Stimulated activated CD8-positive, alpha-beta memory T cell treated with anti-CD3 and anti-CD28 coated beads, Interleukin-12 subunit alpha, Interleukin-12 subunit beta, amount 100 ng/mL, for 24 hours (primary cell): Measurements from ENCODE around the gene SLC46A1.
A peak's percentile ranks its signal among the peaks of the same experiment; 100 is the strongest.
"Not testable (repeated sequence)": the region's sequence is repeated elsewhere in the genome, so short reads cannot be mapped to it uniquely, and the experiment has no call there.

Experiments
- DNase-seq: peaks from one replicate; pipeline ENCODE4 v3.0.0-alpha.2; 2020; ENCODE audit errors: extremely low read depth

The SLC46A1 gene

DNA sequence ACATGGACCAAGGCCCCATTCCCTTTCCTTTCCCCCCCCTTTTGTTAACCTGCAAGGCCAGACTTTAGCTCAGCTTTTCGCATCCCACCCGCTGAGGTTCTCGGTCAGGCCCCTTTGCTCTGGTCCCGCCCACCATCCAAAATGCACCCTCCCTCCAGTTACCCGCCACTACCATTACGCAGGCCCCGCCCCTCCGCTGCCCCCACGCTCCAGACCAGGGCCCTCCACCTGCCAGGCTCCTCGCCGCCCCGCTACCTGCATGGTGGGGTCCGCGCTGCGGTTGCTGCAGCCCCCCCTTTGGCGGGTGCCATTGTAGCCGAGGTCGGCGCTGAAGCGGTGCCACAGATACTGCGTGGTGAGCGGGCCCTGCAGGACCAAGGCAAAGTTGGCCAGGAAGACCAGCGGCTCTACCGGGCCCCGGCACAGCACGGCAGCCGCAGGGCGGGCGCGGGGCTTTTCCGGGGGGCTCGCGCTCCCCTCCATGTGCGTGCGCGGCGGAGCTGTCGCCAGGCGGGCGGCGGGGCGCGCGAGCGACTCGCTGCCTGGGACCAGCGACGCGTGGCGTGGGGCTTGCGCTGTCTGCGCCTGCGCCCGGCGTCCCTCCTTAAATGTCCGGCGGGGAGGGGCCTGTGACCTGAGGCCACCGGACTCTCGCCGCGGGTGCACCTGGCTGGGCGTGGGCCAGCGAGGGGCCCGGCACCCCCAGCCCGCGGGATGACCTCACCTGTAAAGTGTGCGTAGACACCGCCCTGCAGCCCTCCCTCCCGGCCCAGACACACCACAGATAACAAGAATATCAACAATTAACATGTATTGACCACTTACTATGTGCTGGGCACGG, at the start of gene SLC46A1:
TSS of gene SLC46A1 (minus strand) at position 581 of the 841 bp plus-strand sequence. CDS start at position 483, 98 bp downstream.
- DNase-seq = peak; percentile 22

DNA sequence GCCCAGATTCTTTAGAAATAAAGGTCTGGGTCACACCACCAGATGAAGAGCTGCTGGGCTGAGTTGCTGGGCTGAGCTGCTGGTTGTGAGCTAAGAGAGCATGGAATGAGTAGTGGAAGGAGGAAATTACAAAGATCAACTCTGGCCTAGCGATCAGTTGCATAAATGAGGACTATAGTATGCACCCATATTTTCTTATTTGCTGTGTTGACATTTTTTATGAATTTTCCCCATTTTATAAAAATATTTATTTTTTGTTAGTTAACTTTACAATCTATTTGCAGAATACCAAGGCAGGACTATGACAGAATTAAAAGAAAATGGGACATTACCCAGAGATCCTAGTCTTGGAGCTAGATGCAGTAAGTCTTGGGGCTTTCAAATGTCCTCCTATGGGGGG, 43.8 kb upstream of the SLC46A1 start:
- DNase-seq = no peak

DNA sequence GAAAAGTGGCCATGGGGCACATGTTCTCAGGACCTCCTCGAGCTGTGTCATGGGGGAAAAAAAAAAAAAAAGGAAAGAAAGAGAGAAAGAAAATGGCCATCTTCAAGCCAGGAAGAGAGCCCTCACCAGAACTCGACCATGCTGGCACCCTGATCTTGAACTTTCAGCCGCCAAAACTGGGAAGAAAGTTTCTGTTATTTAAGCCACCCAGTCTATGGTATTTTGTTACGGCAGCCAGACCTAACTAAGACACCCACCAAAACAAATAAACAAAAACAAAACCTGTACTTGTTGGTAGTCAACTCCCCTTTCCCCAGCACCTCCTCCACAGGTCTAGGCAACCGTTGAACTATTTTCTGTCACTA, 41.4 kb upstream of the SLC46A1 start:
- DNase-seq = no peak

DNA sequence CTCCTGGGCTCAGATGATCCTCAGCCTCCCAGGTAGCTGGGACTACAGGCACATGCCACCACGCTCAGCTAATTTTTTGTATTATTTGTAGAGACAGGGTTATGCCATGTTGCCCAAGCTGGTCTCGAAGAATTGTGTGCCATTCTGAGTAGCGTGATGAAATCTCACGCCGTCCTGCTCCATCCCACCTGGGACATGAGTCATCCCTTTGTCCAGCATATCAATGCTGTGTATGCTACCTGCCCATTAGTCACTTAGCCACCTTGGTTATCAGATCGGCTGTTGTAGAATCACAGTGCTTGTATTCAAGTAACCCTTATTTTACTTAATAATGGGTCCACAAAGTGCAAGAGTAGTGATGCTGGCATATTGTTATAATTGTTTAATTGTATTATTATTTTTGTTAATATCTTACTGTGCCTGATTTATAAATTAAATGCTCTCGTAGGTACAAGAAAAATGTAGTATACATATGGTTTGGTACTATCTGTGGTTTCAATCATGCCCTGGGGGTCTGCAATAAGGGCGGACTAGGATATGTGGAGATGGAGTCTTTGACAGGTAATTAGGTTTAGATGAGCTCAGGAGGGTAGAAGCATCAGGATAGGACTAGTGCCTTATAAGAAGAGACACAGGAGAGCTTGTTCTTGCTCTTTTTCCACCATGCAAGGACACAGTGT, 40.8 kb upstream of the SLC46A1 start:
- no peak for DNase-seq

- no peak for DNase-seq
Observed at GRCh38 chr17:28443901-28444638, 38.1 kb upstream of the SLC46A1 start.

- not testable (repeated sequence) for DNase-seq
Observed at GRCh38 chr17:28434326-28434725, 28.3 kb upstream of the SLC46A1 start.

DNA sequence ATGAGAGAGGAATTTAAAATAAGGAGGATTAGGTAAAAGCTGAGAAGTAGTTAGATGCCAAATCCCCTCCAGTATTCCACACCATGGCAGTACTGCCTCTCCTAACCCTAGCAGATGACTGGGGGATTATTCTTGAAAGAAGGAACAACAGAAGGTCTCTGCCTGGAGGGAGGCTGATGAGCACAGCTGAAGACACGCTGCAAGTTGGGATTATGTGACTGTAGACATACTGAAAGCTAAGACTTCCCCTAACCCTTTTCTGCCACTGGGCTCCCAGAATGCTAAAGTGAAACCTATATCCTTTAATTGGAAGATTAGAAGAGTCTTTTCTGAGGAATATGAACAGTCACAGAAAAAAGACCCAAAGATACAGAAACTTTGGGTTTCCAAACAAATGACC, 27.7 kb upstream of the SLC46A1 start:
- DNase-seq = no peak

DNA sequence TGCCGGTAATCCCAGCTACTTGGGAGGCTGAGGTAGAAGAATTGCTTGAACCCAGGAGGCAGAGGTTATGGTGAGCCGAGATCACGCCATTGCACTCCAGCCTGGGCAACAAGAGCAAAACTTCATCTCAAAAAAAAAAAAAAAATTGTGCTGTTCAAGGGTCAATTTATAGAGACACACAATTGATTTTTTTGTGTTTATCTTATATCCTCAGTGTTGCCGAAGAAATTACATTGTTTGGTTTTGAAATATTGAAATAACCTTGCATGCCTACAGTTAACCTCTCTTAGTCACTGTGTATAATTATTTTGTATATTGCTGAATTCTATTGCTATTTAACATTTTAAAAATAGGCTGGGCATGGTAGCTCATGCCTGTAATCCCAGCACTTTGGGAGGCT, 22.0 kb upstream of the SLC46A1 start:
- not testable (repeated sequence) for DNase-seq

GRCh38 chr17:28427371-28427770, 21.4 kb upstream of the SLC46A1 start:
- no peak for DNase-seq

- DNase-seq = no peak
Observed at GRCh38 chr17:28426081-28426519, 20.1 kb upstream of the SLC46A1 start.

GRCh38 chr17:28425206-28425605, 19.2 kb upstream of the SLC46A1 start:
- DNase-seq = no peak

DNA sequence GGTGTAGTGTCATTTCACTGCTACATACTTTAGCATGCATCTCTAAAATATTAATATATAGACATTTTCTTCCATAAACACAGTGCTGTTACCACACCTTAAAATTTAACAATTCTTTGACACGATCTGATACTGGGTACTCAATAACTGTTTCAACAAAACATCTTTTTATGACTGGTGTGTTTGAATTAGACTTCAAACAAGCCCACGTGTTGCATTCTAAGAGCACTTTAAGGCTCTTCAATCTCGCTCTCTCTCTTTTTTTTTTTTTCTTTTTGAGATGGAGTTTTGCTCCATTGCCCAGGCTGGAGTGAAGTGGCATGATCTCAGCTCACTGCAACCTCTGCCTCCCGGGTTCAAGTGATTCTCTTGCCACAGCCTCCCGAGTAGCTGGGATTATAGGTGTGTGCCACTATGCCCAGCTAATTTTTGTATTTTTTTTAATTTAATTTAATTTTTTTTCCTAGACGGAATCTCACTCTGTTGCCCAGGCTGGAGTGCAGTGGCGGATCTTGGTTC, 15.8 kb upstream of the SLC46A1 start:
- no peak for DNase-seq

DNA sequence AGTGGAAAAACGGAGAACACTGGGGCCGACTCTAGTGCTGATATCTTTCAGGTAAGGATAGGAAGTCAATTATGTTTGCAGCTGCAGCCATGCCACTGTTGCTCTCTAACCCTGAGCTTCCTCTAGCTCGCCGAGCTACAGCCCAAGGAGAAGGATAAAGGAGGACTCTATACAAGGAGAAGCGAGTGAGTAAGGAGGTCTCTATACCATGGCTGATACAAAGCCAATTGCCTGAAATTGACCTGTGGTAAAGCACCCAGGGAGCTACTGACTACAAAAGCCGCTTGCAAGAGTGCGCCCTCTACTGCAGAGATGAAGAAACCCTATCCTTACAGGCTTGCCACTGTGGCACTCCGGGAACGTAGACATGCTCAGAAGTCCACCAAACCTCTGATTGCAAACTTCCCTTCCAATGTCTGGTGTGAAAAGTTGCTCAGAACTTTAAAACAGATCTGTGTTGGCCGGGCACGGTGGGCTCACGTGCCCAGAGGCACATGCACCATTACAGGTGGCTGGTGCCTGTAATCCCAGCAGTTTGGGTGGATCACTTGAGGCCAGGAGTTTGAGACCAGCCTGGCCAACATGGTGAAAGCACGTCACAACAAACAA, 10.8 kb upstream of the SLC46A1 start:
- DNase-seq = no peak

- DNase-seq = no peak
Observed at GRCh38 chr17:28415886-28416285, 9.9 kb upstream of the SLC46A1 start.

- DNase-seq = no peak
Observed at GRCh38 chr17:28413804-28414203, 7.8 kb upstream of the SLC46A1 start.

DNA sequence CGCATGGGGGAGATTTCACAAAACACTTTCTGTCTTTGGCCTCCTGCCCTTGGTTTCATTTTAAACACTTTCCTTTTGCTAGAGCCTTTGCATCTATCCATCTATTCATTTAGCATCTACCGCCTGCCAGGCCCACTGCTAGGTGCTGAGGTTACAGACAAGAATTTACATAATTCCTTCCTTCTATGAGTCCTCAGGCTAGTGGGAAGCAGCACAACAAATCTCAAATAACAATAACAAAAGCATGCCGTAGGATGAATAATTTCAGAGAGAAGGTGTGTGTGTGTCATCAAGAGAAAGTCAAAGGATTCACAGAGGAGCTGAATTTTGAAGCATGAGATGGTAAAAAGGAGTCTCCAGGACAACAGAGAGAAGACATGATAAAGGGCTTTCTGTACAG, 6.1 kb upstream of the SLC46A1 start:
- DNase-seq = no peak

DNA sequence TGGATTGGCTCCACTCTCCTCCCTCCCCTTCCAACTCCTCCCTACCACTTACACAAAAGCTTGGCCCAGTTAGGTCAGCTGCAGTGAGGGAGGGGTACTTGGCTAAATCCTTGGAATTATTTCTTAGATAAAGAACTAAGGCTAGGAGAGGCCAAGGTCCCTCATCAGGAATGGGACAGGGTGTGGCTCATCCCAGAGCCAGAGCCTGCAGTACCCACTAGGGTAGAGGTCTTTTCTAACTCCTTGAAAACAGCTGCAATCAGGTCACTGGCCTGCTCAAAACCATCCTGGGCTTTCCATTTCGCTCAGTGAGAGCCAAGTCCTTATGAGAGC, 1.9 kb upstream of the SLC46A1 start:
- no peak for DNase-seq

DNA sequence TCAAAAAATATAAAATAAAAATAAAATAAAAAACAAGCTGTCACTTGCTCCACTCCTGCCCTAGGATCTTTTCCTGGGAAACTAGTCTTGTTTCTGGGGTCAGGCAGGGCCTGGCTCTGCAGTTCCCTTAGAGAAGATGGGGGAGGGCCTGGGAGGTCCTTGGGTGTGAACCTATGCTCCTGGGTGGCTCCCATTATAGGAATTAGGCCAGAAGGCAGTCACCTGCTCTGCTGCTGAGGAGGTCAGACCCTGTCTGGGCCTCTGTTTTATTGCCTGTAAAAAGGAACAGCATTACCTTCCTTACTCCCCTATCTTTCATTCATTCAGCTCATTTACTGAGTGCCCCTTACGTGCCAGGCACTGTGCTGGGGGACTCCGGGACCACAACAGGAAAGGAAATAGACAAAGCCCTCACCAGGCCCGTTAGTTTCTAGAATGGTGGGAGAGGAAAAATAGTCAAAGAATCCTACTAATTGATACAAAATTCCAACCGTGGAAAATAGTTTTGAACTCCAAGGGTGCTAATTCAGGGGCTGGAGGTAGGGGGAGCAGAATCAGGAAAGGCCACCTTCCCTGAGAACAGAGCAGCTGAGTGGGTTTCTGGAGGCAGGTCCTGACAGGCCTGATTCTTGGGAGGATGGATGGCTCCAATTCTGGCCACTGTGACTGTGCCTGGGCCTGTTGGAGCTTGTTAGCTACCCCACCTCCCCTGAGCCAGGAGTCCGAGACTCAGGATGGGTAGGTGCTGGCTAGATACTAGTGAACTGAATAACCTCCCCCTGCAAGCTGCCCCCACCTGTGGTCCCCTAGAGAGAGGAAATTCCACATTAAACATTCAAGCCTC, 1.3 kb upstream of the SLC46A1 start:
- DNase-seq = no peak

DNA sequence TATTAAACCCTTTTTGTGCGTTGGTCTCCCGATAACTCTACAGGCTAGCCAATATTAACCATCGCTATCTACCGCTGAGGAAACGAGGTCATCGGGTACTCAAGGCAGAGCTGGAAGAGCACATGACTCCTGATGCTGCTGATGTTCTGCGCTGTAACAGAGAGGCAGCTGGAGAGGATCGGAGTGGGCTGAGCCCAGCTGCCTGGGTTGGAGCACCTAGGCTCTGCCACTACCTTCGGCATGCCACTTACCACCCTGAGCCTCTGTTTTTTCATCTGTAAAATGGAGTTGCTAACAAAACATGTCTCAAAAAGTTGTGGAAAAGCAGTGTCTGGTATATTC, 432 bp upstream of the SLC46A1 start:
- DNase-seq = no peak

- no peak for DNase-seq
Observed at GRCh38 chr17:28404812-28405570, 1.0 kb downstream of the SLC46A1 start.

DNA sequence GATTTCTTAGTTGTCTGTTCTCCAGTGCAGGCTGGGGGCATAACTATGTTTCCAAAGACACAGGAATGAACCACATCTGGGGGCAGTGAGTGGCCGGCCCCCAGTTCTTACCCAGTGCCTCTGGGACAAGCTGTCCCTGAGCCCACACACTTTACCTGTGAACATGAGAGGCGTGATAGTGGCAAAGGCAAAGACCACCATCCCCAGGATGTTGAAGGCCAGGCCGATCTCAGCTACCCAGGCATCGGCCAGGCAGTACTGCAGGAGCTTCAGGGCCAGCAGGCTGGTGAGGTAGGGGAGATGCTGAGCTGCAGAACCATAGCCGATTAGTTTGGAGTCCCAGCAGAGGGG, 1.6 kb downstream of the SLC46A1 start:
- no peak for DNase-seq
